Hepatocyte (in vitro differentiated cells): ENCODE data around the gene CDH26. TPM values are rescaled to one million over a fixed set of nuclear protein-coding genes. Genes with fewer than 3 reads are reported as not detected.

Experiments used
- DNase-seq: peaks from one replicate; pipeline ENCODE4 v3.0.0-alpha.2; 2016; ENCODE audit warnings: low spot score
- H2AFZ ChIP-seq: fragments of 200-600 bp; sonication (generic); 2 replicates; pipeline ENCODE4 v1.6.0; 2016; ENCODE audit warnings: antibody characterized with exemption, mild to moderate bottlenecking
- H3K27ac ChIP-seq: fragments of 200-600 bp; sonication (generic); 2 replicates; pipeline ENCODE4 v1.5.1; 2016; ENCODE audit warnings: mild to moderate bottlenecking
- H3K27me3 ChIP-seq: fragments of 200-600 bp; sonication (generic); 2 replicates; pipeline ENCODE4 v1.6.1; 2016
- H3K36me3 ChIP-seq: fragments of 200-600 bp; sonication (generic); replicated peaks from 2 replicates; pipeline ENCODE4 v1.5.1; 2016; ENCODE audit warnings: low read depth; ENCODE audit not compliant: insufficient read depth
- H3K4me1 ChIP-seq: fragments of 200-600 bp; sonication (generic); 2 replicates; pipeline ENCODE4 v1.5.1; 2016; ENCODE audit warnings: mild to moderate bottlenecking, moderate library complexity; ENCODE audit not compliant: insufficient read depth
- H3K4me2 ChIP-seq: fragments of 200-600 bp; sonication (generic); 2 replicates; pipeline ENCODE4 v1.6.0; 2016
- H3K4me3 ChIP-seq: fragments of 200-600 bp; sonication (generic); 2 replicates; pipeline ENCODE4 v1.5.1; 2016; ENCODE audit warnings: mild to moderate bottlenecking
- H3K79me2 ChIP-seq: fragments of 200-600 bp; sonication (generic); 2 replicates; pipeline ENCODE4 v1.6.0; 2017; ENCODE audit warnings: mild to moderate bottlenecking
- H3K9me2 ChIP-seq: fragments of 200-600 bp; sonication (generic); replicated peaks from 2 replicates; pipeline ENCODE4 v1.6.0; 2017; ENCODE audit warnings: mild to moderate bottlenecking; ENCODE audit not compliant: insufficient read depth
- H3K9me3 ChIP-seq: fragments of 200-600 bp; sonication (generic); 2 replicates; pipeline ENCODE4 v1.5.1; 2016; ENCODE audit warnings: low read depth, mild to moderate bottlenecking
- H4K20me1 ChIP-seq: fragments of 200-600 bp; sonication (generic); 2 replicates; pipeline ENCODE4 v1.6.0; 2016; ENCODE audit warnings: mild to moderate bottlenecking; ENCODE audit not compliant: insufficient read depth, poor library complexity, severe bottlenecking
- EZH2 ChIP-seq: fragments of 200-600 bp; sonication (generic); IDR thresholded peaks from 2 replicates; pipeline ENCODE4 v1.6.1; 2016; ENCODE audit warnings: antibody characterized with exemption, mild to moderate bottlenecking, borderline replicate concordance
- EZH2phosphoT487 ChIP-seq: fragments of 200-600 bp; sonication (generic); IDR thresholded peaks from one replicate; pipeline ENCODE4 v1.6.1; 2018; ENCODE audit warnings: antibody characterized with exemption, mild to moderate bottlenecking, low read depth, moderate library complexity; ENCODE audit not compliant: unreplicated experiment, severe bottlenecking
- whole genome bisulfite sequencing: methylation state at CpG from one replicate; pipeline ENCODE4 v1.1.6; 2016; ENCODE audit warnings: low lambda C conversion rate; ENCODE audit errors: missing lambda C conversion rate; 5-methylcytosine and 5-hydroxymethylcytosine counted together
- polyA plus RNA-seq: library from polyadenylated mRNA; unstranded; fragments of >200 nt; fragmentation: Nextera tagmentation; extraction: Ambion mirVana; gene quantifications from 2 replicates; pipeline ENCODE4 v1.2.1, GENCODE V29; 2016
- total RNA-seq: library from RNA; depleted of rRNA; stranded (reverse); fragments of >200 nt; gene quantifications from 2 replicates; pipeline ENCODE4 v1.2.3, GENCODE V29; 2014
- TF ChIP-seq, protein P1 (sequence below): fragments of 200-600 bp; sonication (generic); IDR thresholded peaks from 2 replicates; pipeline ENCODE4 v1.5.1; 2016; ENCODE audit warnings: antibody characterized with exemption, mild to moderate bottlenecking; ENCODE audit not compliant: poor library complexity

The CDH26 gene
- total and polyA plus RNA-seq, 2 experiments from 2014 or later, result 2.2 to 2.3 TPM

- Histone ChIP-seq H3K9me2 (no peaks in the 10 kb centered on the region), H3K79me2 (peaks cover 28% of the 10 kb centered on the region), H3K4me3 (peak overlapping the region; percentile 56), H3K27me3 (no peaks in the 10 kb centered on the region), H3K36me3 (no peaks in the 10 kb centered on the region), H3K27ac (no peak overlapping the region), H3K9me3 (no peaks in the 10 kb centered on the region), H4K20me1 (no peaks in the 10 kb centered on the region), H3K4me1 (peaks cover 20% of the 10 kb centered on the region), H2AFZ (peak overlapping the region; percentile 97), H3K4me2 (peak overlapping the region; percentile 98)
- TF ChIP-seq EZH2 (no peak), EZH2phosphoT487 (no peak)
- TF ChIP-seq, protein P1, sequence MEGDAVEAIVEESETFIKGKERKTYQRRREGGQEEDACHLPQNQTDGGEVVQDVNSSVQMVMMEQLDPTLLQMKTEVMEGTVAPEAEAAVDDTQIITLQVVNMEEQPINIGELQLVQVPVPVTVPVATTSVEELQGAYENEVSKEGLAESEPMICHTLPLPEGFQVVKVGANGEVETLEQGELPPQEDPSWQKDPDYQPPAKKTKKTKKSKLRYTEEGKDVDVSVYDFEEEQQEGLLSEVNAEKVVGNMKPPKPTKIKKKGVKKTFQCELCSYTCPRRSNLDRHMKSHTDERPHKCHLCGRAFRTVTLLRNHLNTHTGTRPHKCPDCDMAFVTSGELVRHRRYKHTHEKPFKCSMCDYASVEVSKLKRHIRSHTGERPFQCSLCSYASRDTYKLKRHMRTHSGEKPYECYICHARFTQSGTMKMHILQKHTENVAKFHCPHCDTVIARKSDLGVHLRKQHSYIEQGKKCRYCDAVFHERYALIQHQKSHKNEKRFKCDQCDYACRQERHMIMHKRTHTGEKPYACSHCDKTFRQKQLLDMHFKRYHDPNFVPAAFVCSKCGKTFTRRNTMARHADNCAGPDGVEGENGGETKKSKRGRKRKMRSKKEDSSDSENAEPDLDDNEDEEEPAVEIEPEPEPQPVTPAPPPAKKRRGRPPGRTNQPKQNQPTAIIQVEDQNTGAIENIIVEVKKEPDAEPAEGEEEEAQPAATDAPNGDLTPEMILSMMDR, result peak; percentile 96
- peak; percentile 86 for DNase-seq
- WGBS, result 5% methylated on average over 47 of the region's 59 CpGs
These were observed 24.2 kb upstream of the CDH26 start for GRCh38 chr20:59933849-59934585.

- no peaks in the 10 kb centered on the region for H3K9me2 ChIP-seq
- DNase-seq, result no peak
- 90% methylated on average over 8 of the region's 8 CpGs for WGBS
These were observed 22.6 kb upstream of the CDH26 start for GRCh38 chr20:59935457-59936185.

GRCh38 chr20:59936409-59936808 is 21.8 kb upstream of the CDH26 start:
- no peak overlapping the region for H3K4me3 ChIP-seq
- H3K9me3 ChIP-seq, result no peaks in the 10 kb centered on the region
- H3K4me1 ChIP-seq, result peaks cover 25% of the 10 kb centered on the region
- no peaks in the 10 kb centered on the region for H3K9me2 ChIP-seq
- no peaks in the 10 kb centered on the region for H3K27me3 ChIP-seq
- H4K20me1 ChIP-seq, result no peaks in the 10 kb centered on the region
- H3K79me2 ChIP-seq, result peaks cover 35% of the 10 kb centered on the region
- H2AFZ ChIP-seq, result no peak overlapping the region
- H3K36me3 ChIP-seq, result no peaks in the 10 kb centered on the region
- no peak for DNase-seq
- 70% methylated on average over 4 of the region's 4 CpGs for WGBS
- no peak overlapping the region for H3K27ac ChIP-seq
- no peak for TF ChIP-seq EZH2phosphoT487
- TF ChIP-seq, protein P1, result no peak
- no peak for TF ChIP-seq EZH2
- no peak overlapping the region for H3K4me2 ChIP-seq

More at GRCh38 chr20:59935457-59936185, 22.6 kb upstream of the CDH26 start:
- TF ChIP-seq EZH2 (no peak), EZH2phosphoT487 (no peak)
- TF ChIP-seq, protein P1, result no peak
- peaks cover 24% of the 10 kb centered on the region for H3K4me1 ChIP-seq
- no peaks in the 10 kb centered on the region for H3K27me3 ChIP-seq
- no peaks in the 10 kb centered on the region for H4K20me1 ChIP-seq
- H3K9me3 ChIP-seq, result no peaks in the 10 kb centered on the region
- H3K36me3 ChIP-seq, result no peaks in the 10 kb centered on the region
- H2AFZ ChIP-seq, result no peak overlapping the region
- H3K4me2 ChIP-seq, result no peak overlapping the region
- H3K4me3 ChIP-seq, result no peak overlapping the region
- H3K27ac ChIP-seq, result no peak overlapping the region
- H3K79me2 ChIP-seq, result peaks cover 31% of the 10 kb centered on the region
